Measurements from ENCODE around the gene SH2D1B. TPM values are rescaled to one million over a fixed set of nuclear protein-coding genes. Genes with fewer than 3 reads are reported as not detected.

The SH2D1B gene
- total RNA-seq, 4 donors from 2014 or later: 0.22 to 0.68 TPM; not detected in 2

GRCh38 chr1:162421258-162422164, 9.6 kb upstream of the SH2D1B start:
- TF ChIP-seq CTCF (IDR thresholded peaks at IDR 0.05; ENCODE audit: low read depth): no peak

GRCh38 chr1:162420120-162420519, 8.2 kb upstream of the SH2D1B start:
- no peak for TF ChIP-seq CTCF (IDR thresholded peaks at IDR 0.05; ENCODE audit: low read depth)

GRCh38 chr1:162417650-162418049, 5.7 kb upstream of the SH2D1B start:
- TF ChIP-seq CTCF (IDR thresholded peaks at IDR 0.05; ENCODE audit: low read depth): no peak

- TF ChIP-seq CTCF (IDR thresholded peaks at IDR 0.05; ENCODE audit: low read depth): no peak
Measured at GRCh38 chr1:162416909-162417308, 5.0 kb upstream of the SH2D1B start.

GRCh38 chr1:162416215-162416614, 4.3 kb upstream of the SH2D1B start:
- no peak for TF ChIP-seq CTCF (IDR thresholded peaks at IDR 0.05; ENCODE audit: low read depth)

GRCh38 chr1:162407539-162407938, 4.4 kb downstream of the SH2D1B start:
- TF ChIP-seq CTCF (IDR thresholded peaks at IDR 0.05; ENCODE audit: low read depth): no peak

GRCh38 chr1:162406811-162407210, 5.1 kb downstream of the SH2D1B start:
- TF ChIP-seq CTCF (IDR thresholded peaks at IDR 0.05; ENCODE audit: low read depth): no peak
